NCI-H128 (cell line): ENCODE measurements around the gene GABRR3.
"Not testable (repeated sequence)": the region's sequence is repeated elsewhere in the genome, so short reads cannot be mapped to it uniquely, and the experiment has no call there.

Source experiments
- DNase-seq: peaks from one replicate; lab custom pipeline; 2025; ENCODE audit not compliant: unreplicated experiment; lab: John Stamatoyannopoulos, UW

The GABRR3 gene

DNA sequence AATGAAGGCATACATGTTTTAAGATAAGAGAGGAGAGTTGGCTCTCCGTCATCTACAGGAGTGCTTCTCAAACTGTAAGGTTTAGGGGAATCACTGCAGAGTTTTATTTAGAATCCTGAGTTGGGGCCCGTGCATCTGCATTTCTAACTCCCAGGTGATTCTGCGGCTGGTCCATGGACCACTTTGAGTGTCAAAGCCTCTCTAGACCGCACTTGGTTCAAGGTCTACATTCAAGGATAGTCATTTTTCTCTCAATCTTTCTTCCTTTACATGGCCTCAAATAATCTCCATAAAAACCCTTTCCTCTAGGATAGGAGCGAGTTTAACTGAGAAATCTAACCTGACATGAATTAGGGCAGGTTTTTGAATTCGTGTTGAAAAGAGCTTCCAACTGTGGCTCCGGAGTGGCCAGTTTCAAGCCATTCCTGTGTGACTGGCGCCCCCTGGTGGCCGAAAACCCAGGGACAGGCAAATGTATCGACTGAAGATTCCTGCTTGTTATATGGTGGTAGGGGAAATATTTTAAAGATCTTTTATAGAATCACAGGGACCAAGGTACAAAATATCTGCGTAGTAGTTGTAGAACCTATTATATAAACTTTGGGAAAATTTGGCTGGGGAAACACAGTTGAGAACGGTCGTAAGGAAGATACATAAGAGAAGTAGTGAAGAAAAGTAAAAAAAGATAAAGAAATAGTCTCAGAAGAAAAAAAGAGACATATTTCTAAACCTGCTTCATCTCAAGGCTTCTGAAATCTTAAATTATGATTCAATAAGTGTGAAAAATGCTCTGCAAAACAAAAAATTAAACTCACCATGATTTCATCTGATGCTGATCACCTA is 11.9 kb downstream of the GABRR3 start:
- peak; percentile 71 for DNase-seq

DNA sequence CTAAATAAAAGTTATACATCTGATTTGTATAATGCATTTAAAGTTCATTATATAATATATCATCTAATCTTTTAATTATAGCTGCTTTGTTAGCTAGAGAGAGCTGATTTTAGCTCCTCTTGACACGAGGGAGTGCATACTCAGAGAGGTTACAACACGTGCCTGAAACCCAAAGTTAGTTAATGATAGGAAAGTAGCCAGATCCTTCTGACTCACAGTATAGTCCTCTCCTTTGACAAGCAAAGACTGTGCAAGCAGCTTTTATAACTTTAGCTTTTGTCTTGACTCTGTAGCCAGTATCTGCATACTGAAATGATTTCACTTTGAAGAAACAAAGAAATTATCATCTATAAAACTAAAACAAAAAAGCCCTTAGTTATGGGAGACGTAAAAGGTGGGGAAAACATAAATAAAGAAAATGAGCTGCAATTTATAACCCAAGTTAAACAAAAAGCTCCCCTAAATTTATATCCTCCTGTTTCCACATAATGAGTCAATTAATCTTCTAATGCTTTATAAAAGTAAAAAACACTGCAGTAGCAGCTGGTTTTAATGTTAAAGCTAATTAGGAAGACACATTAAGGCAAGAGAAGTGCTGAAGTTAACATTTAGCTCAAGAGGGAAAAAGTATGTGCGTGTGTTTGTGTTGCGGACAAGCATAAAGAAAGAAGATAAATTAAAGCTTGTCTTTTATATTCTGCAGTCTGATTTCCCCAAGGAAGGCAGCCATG is 13.1 kb downstream of the GABRR3 start:
- no peak for DNase-seq

DNA sequence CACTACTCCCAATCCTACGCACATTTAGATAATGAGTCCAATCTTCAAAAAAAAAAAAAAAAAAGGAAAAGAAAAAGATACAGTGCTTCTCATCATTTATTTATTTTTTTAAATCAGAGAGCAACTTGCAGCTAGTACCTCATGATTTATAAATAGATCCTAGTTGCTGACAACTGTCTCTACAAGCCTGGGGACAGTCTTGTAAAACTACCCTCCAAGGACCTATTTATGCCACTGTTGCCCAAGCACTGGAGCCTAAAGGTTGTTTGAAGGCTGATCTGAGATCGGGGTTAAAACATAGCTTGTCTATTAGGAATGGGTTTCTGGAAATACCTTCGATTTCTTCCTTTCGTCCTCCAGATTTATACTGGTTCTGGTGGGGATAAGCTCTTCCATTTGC is 14.7 kb downstream of the GABRR3 start:
- DNase-seq, result no peak

DNA sequence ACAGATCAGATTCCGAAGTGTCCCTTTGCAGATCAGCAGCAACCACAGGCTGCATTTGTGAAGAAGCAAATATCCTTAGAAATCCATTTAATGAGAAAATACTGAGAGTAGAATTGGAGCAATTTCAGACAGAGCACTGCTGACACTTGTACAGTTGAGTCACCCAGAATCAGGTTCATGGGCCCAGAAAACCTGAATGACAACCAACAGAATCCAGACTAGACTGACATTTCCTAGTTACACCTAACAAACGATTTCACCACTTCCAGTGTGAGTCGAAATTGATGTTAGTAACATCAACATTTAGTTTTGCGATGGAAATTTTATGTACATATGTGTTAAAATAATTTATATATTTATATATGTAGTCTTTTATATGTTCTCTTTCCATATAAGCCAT is 16.8 kb downstream of the GABRR3 start:
- no peak for DNase-seq

DNA sequence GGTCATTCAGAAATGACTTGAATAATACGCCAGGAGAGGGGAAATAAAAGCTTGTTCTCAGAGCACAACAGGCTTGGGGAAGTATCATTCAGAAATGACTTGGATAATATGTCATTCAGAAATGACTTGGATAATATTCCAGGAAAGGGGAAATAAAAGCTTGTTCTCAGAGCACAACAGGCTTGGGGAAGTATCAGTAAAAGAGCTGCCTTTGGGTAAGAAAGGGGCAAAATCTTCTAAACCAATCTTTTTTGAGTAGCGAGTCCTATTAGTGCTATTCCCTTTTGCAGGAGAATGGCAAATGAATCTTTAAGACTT is 20.9 kb downstream of the GABRR3 start:
- DNase-seq, result no peak

DNA sequence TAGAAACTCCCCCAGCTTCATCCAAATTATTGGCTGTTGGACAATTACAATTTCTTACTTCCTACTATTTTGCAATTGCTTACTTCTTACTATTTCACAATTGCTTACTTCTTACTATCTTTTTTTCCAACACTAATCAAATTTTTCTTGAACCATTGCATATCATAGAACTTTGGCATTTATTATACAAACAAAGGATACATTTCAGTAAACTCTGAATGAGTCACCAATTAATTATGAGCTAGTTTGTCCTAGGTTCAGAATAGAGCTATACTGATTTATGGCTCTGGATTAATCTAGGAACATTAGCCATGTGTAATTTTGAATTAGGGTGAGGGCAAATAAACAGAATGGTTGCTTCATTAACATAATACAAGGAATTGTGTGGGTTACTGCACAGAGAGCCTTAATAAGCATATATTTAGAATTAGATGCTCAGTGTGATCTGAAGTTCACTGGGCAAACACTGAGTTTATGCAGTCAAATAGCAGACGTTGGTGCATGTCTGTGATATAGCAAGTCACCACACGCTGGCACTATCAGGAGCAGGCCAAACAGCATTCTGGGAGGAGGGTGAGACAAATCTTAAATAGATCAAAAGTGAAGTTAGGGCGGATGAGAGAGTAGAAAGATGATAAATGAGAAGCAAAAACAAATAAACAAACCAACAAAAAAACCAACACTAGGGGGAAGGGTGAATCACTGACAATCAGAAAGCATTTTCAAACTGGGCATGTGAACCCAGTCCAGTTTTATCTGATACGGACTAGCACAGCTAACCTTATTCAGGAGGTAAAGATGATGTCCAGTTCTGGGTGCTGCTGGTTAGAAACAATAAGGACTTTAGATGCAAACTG is 21.5 kb downstream of the GABRR3 start:
- no peak for DNase-seq

DNA sequence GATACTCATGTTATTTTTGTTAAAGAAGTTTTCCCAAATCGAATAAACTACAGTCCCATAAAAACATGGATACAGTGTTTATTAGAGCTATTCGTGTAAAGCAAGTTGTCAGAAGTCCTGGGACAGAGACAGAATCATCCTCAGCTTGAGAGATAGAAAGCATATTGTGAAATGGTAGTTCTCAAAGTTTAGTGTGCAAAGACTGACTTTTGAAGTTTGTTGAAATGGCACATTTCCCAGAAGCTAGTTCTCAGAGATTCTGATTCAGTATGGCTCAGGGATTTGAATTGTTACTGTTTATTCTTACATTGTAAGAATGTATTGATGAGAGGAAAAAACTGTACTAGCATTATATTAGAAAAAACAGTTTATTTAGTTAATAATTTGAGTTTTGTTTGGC is 22.1 kb downstream of the GABRR3 start:
- DNase-seq, result no peak

DNA sequence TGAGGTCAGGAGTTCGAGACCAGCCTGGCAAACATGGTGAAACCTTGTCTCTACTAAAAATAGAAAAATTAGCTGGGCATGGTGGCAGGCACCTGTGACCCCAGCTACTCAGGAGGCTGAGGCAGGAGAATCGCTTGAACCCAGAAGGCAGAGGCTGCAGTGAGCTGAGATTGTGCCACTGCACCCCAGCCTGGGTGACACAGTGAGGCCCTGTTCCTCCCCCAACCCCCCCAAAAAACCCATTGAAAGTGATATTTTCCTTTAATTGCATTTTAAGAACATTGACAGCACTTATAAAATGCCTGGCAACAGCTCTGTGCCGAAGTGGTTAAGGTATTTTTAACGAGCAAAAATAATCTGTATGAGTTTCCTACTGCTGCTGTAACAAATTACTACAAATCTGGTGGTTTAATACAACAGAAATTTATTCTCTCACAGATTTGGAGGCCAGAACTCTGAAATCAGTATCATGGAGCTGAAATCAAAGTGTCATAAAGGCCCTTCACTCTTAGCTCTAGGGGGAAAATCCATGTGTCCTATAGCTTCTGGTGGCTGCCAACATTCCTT is 24.1 kb downstream of the GABRR3 start:
- not testable (repeated sequence) for DNase-seq

DNA sequence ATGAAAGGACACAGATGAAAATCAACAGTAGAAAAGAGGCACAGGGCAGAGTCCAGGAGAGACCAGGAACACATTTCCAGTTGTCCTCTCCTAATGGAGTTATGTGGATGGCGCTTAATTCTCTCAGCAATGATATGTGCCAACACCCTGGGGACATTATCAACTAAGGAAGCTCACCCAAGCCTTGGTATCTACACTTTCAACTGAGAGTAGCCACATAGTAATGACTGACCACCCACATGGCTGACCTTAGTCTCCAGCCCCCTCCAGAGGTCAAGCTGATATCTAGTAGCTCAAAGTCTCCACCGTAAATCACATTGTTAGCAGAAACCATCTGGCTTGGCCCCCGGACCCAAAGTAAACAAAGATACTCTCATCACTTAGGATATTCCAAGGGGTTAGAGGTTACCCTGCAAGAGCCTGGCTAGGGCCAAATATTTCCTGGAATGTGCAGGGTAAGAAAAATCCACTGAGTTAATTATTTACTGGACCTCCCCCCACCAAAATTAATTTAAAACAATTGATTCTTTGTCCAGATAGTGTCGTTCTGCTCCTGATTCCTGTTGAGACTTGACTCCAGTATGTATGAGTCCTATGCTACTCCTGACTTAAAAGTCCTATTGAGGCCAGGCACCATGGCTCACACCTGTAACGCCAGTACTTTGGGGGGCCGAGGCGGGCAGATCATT is 24.8 kb downstream of the GABRR3 start:
- DNase-seq, result no peak

DNA sequence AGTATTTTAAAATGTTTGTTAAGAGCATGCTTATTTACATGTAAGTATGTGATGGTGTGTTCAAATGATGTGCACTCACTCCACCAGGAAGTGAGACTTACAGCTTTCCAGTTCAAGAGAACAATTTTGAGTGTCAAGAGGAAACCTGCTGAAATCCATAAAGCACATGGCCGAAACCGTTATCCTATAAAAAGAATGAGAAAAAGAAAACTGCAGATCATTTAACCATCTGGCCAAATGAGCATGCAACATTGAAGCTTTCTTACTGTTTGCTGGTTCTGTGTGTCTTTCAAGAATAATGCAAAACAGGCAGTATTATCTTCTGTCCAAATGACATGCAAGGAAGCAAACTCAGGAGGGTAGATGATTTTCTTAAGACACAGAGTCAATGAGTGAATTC is 26.3 kb downstream of the GABRR3 start:
- no peak for DNase-seq

DNA sequence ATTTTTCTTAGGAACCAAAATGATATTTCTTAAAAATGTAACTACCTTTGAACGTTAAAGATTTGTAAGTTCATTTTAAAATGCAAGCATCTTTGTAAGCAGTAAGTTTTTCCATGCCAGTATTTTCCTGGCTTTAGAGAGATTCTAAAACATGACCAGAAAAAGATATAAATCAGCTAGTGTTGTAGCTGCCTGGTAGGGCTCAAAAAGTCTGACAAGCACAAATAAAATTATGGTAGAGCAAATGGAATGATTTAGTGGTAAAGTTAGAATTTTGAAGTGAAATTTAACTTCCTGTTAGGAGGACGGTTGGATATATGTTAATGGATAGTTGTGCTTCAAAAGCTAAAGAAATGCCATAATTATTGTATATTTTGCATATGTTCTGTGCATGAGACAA is 29.7 kb downstream of the GABRR3 start:
- no peak for DNase-seq

DNA sequence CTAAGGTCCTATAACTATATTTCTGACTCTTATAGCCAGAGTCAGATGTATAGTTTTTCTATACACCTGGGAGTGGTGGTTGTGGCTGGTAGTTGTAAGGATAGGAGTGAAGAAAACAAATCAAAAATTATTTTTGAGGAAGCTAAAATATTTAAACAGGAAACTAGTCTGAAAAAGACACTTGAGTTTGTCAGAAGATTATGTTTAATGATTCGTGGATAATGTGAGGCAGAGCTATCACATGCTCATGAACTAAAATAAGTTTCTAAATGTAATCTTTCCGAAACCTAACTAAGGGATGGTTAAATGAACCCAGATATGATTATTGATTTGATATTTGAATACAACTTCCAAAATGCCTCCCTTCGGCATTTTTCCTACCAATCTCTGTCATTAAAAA is 30.4 kb downstream of the GABRR3 start:
- DNase-seq, result no peak

DNA sequence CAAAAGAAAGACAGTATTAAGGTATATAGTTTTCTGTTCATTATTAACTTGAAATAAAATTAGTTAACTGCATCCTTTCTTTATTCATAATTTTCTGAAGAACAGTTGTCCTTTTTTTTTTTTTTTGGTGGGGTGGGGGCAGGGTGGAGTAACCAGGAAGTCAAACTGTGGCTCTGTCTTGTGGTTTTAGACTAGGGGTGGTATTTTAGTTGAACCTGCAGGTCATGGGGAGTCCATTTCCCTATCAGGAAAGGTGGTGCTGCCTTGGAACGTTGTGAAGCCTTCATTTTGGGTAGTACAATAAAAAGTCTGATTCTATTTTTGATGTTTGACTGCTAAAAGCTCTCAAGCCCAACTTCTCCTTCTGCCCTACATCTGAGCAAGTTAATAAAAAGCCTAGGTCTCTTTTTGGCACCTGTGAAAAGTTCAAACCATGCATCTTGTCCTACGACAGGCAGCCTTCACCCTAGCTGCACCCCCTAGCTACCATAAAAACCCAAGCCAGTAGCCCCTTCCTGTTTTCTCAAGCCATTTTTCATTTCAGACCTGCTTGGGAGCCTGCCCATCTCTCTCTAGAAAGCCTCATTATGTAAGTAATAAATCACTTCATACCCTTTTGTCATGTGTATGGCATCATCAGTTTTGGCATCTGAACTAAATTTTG is 31.7 kb downstream of the GABRR3 start:
- DNase-seq, result no peak

DNA sequence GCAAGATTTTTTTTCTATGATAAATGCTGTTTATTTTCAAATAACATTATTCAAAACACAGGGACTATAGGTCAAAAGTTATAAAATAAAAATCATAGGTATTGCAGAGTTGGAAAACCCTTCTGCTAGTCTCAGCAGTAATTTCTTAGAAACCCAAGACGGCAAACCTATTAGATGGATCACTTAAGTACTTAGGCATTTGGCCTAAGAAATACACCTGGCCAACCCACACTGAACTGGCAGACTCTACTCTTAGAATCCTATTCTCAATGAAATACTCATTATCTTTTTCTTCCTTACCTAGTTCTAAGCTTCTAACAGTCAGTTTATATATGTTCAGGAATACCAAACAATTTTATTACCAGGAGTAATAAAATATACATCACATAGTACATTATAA is 32.4 kb downstream of the GABRR3 start:
- no peak for DNase-seq

DNA sequence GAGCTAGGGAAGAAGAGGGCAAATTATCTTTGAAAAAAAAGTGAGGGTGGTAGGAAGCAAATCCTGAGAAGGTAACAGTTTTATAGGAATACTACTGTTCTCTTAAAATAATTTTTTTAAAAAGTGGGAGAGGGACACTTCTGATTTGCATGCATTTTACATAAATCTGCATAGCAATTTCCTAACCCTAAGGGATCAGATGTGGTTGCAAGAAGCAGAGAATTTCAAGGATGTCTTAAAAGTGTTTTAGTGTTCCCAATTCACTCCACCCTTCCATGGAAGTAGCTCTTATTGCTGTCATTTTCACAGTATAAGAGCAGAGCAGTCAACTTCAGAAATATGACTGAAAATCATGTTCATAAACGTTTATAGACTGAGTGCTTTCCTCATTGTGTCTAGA is 35.1 kb downstream of the GABRR3 start:
- DNase-seq, result no peak

DNA sequence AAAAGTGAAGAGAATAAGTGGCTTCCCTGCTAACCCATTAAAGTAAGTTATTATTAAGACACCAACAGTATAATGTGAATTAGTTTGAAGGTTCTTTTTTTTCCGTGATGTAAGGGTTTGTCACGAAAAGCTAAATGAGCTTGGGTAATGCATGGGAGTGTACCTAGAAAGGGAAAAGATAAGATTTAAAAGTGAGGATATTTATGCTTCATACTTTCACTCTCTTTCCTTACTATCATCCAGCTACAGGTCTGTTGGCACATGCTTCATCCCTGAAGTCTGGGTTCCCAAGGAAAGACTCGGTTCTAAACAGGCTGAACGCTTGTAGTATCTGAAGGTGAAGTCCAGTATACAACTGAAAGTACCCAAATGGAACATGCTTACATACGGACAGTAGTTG is 36.0 kb downstream of the GABRR3 start:
- no peak for DNase-seq

DNA sequence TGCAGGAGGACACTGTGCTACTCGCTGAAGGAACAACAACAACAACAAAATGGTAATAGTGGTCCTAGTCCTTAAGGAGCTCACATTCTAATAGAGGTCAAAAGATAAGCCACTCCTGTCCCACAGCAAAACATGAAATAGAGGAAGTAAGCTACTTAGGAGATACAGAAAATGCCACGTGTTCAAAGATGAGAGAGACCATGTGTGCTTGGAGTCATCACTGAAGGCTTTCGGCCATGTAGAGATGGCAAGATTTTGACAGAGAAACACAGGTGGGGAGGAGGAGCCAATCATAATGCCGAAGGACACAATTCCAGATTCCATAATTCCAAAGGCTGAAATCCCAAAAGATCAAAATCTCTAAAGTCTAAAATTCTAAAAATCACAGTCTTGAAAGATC is 38.1 kb downstream of the GABRR3 start:
- DNase-seq, result no peak

DNA sequence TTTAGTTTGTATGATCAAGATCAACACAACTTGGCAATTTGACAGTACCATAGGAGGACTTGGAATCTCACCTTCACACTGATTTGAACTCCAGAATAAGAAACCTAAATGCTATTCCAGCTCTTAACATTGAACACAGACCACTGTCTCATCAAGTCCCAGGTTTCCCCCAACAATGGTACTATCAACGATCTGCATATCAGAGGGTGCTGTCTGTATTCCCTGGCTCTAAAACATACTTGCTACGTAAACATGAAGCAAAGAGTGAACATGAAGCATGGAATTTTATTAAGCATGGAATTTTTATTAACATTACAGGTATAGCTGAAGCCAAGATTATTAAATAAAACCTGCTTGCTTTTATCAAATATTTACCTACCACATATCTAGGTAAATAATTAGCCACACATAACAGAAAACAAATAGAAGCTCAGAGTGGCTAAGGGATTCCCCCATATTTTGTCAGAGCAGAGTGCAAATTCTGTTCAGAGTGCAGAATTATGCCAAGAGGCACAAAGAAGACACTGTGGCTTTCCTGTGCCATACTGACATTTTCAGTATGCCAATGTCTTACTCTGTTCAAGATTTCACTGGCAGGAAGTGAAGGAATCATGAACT is 40.7 kb downstream of the GABRR3 start:
- no peak for DNase-seq

DNA sequence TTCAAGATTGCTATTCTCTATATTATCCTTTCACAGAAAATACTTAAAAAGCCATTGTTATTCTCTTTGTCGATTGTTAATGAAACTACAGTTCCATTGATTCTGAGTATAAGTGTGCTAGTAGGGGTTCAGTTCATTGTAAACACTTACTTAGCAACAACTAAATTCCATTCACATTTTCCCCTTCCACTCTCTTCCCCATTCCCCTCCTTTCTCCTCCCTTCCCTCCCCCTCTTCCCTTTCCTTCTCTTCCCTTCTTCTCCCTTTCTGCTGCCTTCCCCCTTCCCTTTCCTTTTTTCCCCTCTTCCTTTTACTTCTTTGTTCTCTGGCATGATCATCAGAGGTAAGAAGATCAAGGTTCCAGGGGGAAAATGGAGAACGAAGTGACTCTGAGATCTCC is 41.6 kb downstream of the GABRR3 start:
- no peak for DNase-seq
